ENCODE results near the gene ATAD3A. TPM values are rescaled to one million over a fixed set of nuclear protein-coding genes. Genes with fewer than 3 reads are reported as not detected.

The ATAD3A gene
- total RNA-seq, 2 donors from 2014 or later = 15.8 to 20.8 TPM

GRCh38 chr1:1565340-1565739 lies 53.4 kb downstream of the ATAD3A start:
- H3K36me3 ChIP-seq (replicated peaks in 1 of 2; ENCODE audit: insufficient read depth in 1 of 2, low read depth in 2 of 2) = peaks cover 0 to 20% of the 10 kb centered on the region in 2 donors
- no peak overlapping the region for H3K27ac ChIP-seq
- no peak for TF ChIP-seq CTCF (IDR thresholded peaks at IDR 0.05)
- TF ChIP-seq POLR2A (IDR thresholded peaks at IDR 0.05) = no peak
- no peaks in the 10 kb centered on the region for H3K27me3 ChIP-seq
- 91 to 92% methylated on average over 9 to 10 of the region's 10 CpGs for WGBS, 2 donors
- peaks cover 10% of the 10 kb centered on the region for H3K4me1 ChIP-seq
- DNase-seq (no peak), ATAC-seq (no peak)
- H3K4me3 ChIP-seq = no peak overlapping the region
- H3K9me3 ChIP-seq = no peaks in the 10 kb centered on the region
- intact Hi-C loops (cut with DNase I) = no loop called here

GRCh38 chr1:1567152-1567875 lies 55.4 kb downstream of the ATAD3A start:
- DNase-seq (no peak), ATAC-seq (no peak)
- H3K4me3 ChIP-seq = no peak overlapping the region
- H3K4me1 ChIP-seq = peaks cover 22% of the 10 kb centered on the region
- intact Hi-C loops (cut with DNase I) = no loop called here
- no peak overlapping the region for H3K27ac ChIP-seq
- H3K9me3 ChIP-seq = no peaks in the 10 kb centered on the region
- H3K27me3 ChIP-seq = no peaks in the 10 kb centered on the region
- WGBS, 2 donors = 89 to 92% methylated on average over 27 to 31 of the region's 31 CpGs
- TF ChIP-seq POLR2A (IDR thresholded peaks at IDR 0.05) (no peak), CTCF (IDR thresholded peaks at IDR 0.05) (no peak)
- H3K36me3 ChIP-seq (replicated peaks in 1 of 2; ENCODE audit: insufficient read depth in 1 of 2, low read depth in 2 of 2) = peaks cover 0 to 14% of the 10 kb centered on the region in 2 donors

GRCh38 chr1:1567891-1568291 lies 55.9 kb downstream of the ATAD3A start:
- DNase-seq (no peak), ATAC-seq (no peak)
- no peaks in the 10 kb centered on the region for H3K9me3 ChIP-seq
- no peak overlapping the region for H3K4me3 ChIP-seq
- H3K27ac ChIP-seq = no peak overlapping the region
- no peaks in the 10 kb centered on the region for H3K27me3 ChIP-seq
- TF ChIP-seq CTCF (IDR thresholded peaks at IDR 0.05) = no peak
- no peak for TF ChIP-seq POLR2A (IDR thresholded peaks at IDR 0.05)
- peaks cover 27% of the 10 kb centered on the region for H3K4me1 ChIP-seq
- peaks cover 0 to 8% of the 10 kb centered on the region in 2 donors for H3K36me3 ChIP-seq (replicated peaks in 1 of 2; ENCODE audit: insufficient read depth in 1 of 2, low read depth in 2 of 2)
- WGBS, 2 donors = 68 to 78% methylated on average over 10 of the region's 10 CpGs
- intact Hi-C loops (cut with DNase I) = no loop called here

GRCh38 chr1:1569341-1569740 lies 57.4 kb downstream of the ATAD3A start:
- Histone ChIP-seq H3K4me3 (no peak overlapping the region), H3K36me3 (replicated peaks in 1 of 2; ENCODE audit: insufficient read depth in 1 of 2, low read depth in 2 of 2) (peaks cover 0 to 2% of the 10 kb centered on the region in 2 donors), H3K27ac (no peak overlapping the region), H3K9me3 (no peaks in the 10 kb centered on the region), H3K4me1 (peaks cover 34% of the 10 kb centered on the region), H3K27me3 (no peaks in the 10 kb centered on the region)
- intact Hi-C loops (cut with DNase I) = no loop called here
- WGBS, 2 donors = 75 to 86% methylated on average over 7 of the region's 7 CpGs
- DNase-seq (no peak), ATAC-seq (no peak)
- no peak for TF ChIP-seq POLR2A (IDR thresholded peaks at IDR 0.05)
- no peak for TF ChIP-seq CTCF (IDR thresholded peaks at IDR 0.05)
